Stimulated activated CD8-positive, alpha-beta memory T cell treated with anti-CD3 and anti-CD28 coated beads, Interleukin-4, amount 100 ng/mL, for 24 hours (primary cell): ENCODE results near the gene SP100.
A peak's percentile ranks its signal among the peaks of the same experiment; 100 is the strongest.
"Not testable (repeated sequence)": the region's sequence is repeated elsewhere in the genome, so short reads cannot be mapped to it uniquely, and the experiment has no call there.

Experiments used
- DNase-seq: peaks from one replicate; pipeline ENCODE4 v3.0.0-alpha.2; 2020; ENCODE audit warnings: low read depth

Gene SP100

GRCh38 chr2:230419181-230419580, 3.2 kb downstream of the SP100 start:
- no peak for DNase-seq

- no peak for DNase-seq
Observed at GRCh38 chr2:230422149-230422548, 6.1 kb downstream of the SP100 start.

- no peak for DNase-seq
Observed at GRCh38 chr2:230423851-230424458, 8.0 kb downstream of the SP100 start.

GRCh38 chr2:230425377-230425776, 9.4 kb downstream of the SP100 start:
- no peak for DNase-seq

- no peak for DNase-seq
Observed at GRCh38 chr2:230429513-230429912, 13.5 kb downstream of the SP100 start.

- no peak for DNase-seq
Observed at GRCh38 chr2:230430957-230431910, 15.2 kb downstream of the SP100 start.

GRCh38 chr2:230434677-230435324, 18.8 kb downstream of the SP100 start:
- no peak for DNase-seq

GRCh38 chr2:230435431-230435830, 19.4 kb downstream of the SP100 start:
- DNase-seq, result no peak

- not testable (repeated sequence) for DNase-seq
Observed at GRCh38 chr2:230439121-230439520, 23.1 kb downstream of the SP100 start.

- DNase-seq, result no peak
Observed at GRCh38 chr2:230439590-230439989, 23.6 kb downstream of the SP100 start.

- peak; percentile 27 for DNase-seq
Observed at GRCh38 chr2:230441227-230441897, 25.4 kb downstream of the SP100 start.

- no peak for DNase-seq
Observed at GRCh38 chr2:230443541-230443940, 27.5 kb downstream of the SP100 start.

GRCh38 chr2:230444832-230445231, 28.8 kb downstream of the SP100 start:
- DNase-seq, result no peak

- DNase-seq, result no peak
Observed at GRCh38 chr2:230447036-230447435, 31.0 kb downstream of the SP100 start.

- no peak for DNase-seq
Observed at GRCh38 chr2:230447455-230448451, 31.8 kb downstream of the SP100 start.

GRCh38 chr2:230449901-230450467, 34.0 kb downstream of the SP100 start:
- DNase-seq, result no peak

GRCh38 chr2:230453006-230453405, 37.0 kb downstream of the SP100 start:
- no peak for DNase-seq

- no peak for DNase-seq
Observed at GRCh38 chr2:230455005-230455684, 39.1 kb downstream of the SP100 start.

GRCh38 chr2:230457073-230457768, 41.2 kb downstream of the SP100 start:
- DNase-seq, result no peak
